Calu3 (cell line): Measurements from ENCODE around the gene FBXL7. TPM values are rescaled to one million over a fixed set of nuclear protein-coding genes. Genes with fewer than 3 reads are reported as not detected.

Experiments
- BruUV-seq: library from RNA; stranded (reverse); fragments of 400-500 nt; replicated peaks from 2 replicates; lab custom pipeline; 2021; lab: Mats Ljungman, UMichigan
- CTCF ChIA-PET: fragments of 300-600 bp; sonication (Branson Sonifier 250); formaldehyde crosslinking; loops from one replicate; lab custom pipeline; 2022; ENCODE audit warnings: antibody characterized with exemption; lab: Charles Lee
- DNase-seq: peaks from one replicate; pipeline ENCODE4 v3.0.0; 2022
- H3K27ac Mint-ChIP-seq: one replicate; pipeline ENCODE4 v1.8.0; 2022; ENCODE audit warnings: mixed read lengths; ENCODE audit not compliant: unreplicated experiment
- H3K27me3 Mint-ChIP-seq: one replicate; pipeline ENCODE4 v1.8.0; 2022; ENCODE audit warnings: mixed read lengths; ENCODE audit not compliant: unreplicated experiment
- H3K36me3 Mint-ChIP-seq: one replicate; pipeline ENCODE4 v1.8.0; 2022; ENCODE audit warnings: mild to moderate bottlenecking, moderate library complexity, mixed read lengths; ENCODE audit not compliant: insufficient read depth, unreplicated experiment
- H3K4me1 Mint-ChIP-seq: one replicate; pipeline ENCODE4 v1.8.0; 2022; ENCODE audit warnings: mild to moderate bottlenecking, low read depth, mixed read lengths; ENCODE audit not compliant: unreplicated experiment
- H3K4me3 Mint-ChIP-seq: one replicate; pipeline ENCODE4 v1.8.0; 2022; ENCODE audit warnings: mild to moderate bottlenecking, low read depth, moderate library complexity, mixed read lengths; ENCODE audit not compliant: unreplicated experiment
- H3K9me3 Mint-ChIP-seq: one replicate; pipeline ENCODE4 v1.8.0; 2022; ENCODE audit warnings: low read depth, mixed read lengths; ENCODE audit not compliant: unreplicated experiment
- intact Hi-C: fragments of 100-400 bp; cut with micrococcal nuclease; formaldehyde crosslinking; loops from one replicate; pipeline ENCODE4 v1.10.0; 2022; ENCODE audit not compliant: unreplicated experiment
- total RNA-seq: library from RNA; stranded (reverse); gene quantifications from 2 replicates; pipeline ENCODE4 v1.2.3, GENCODE V29; 2022
- TF ChIP-seq, protein P1 (sequence below): fragments of 200-600 bp; IDR thresholded peaks from one replicate; pipeline ENCODE4 v1.8.0; 2022; ENCODE audit warnings: antibody characterized with exemption; ENCODE audit not compliant: unreplicated experiment

FBXL7 gene
- total RNA-seq, 1 experiment from 2014 or later, result not detected

- H3K27me3 Mint-ChIP-seq, result no peaks in the 10 kb centered on the region
- H3K27ac Mint-ChIP-seq, result no peak overlapping the region
- no peaks in the 10 kb centered on the region for H3K4me1 Mint-ChIP-seq
- no peak overlapping the region for H3K4me3 Mint-ChIP-seq
- DNase-seq, result no peak
- CTCF ChIA-PET, result no interaction called here
- TF ChIP-seq, protein P1, sequence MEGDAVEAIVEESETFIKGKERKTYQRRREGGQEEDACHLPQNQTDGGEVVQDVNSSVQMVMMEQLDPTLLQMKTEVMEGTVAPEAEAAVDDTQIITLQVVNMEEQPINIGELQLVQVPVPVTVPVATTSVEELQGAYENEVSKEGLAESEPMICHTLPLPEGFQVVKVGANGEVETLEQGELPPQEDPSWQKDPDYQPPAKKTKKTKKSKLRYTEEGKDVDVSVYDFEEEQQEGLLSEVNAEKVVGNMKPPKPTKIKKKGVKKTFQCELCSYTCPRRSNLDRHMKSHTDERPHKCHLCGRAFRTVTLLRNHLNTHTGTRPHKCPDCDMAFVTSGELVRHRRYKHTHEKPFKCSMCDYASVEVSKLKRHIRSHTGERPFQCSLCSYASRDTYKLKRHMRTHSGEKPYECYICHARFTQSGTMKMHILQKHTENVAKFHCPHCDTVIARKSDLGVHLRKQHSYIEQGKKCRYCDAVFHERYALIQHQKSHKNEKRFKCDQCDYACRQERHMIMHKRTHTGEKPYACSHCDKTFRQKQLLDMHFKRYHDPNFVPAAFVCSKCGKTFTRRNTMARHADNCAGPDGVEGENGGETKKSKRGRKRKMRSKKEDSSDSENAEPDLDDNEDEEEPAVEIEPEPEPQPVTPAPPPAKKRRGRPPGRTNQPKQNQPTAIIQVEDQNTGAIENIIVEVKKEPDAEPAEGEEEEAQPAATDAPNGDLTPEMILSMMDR, result no peak
- H3K36me3 Mint-ChIP-seq, result no peaks in the 10 kb centered on the region
- H3K9me3 Mint-ChIP-seq, result peaks cover 11% of the 10 kb centered on the region
- intact Hi-C loops, result no loop called here
- no TSS peak for BruUV-seq
Measured at GRCh38 chr5:15936505-15937245, 436.7 kb downstream of the FBXL7 start.

GRCh38 chr5:15937708-15938107, 437.7 kb downstream of the FBXL7 start:
- no peak for DNase-seq
- Mint-ChIP-seq H3K27me3 (no peaks in the 10 kb centered on the region), H3K4me3 (no peak overlapping the region), H3K36me3 (no peaks in the 10 kb centered on the region), H3K9me3 (peaks cover 10% of the 10 kb centered on the region), H3K27ac (no peak overlapping the region), H3K4me1 (no peaks in the 10 kb centered on the region)
- intact Hi-C loops, result no loop called here
- TF ChIP-seq, protein P1, result no peak
- CTCF ChIA-PET, result no interaction called here
- BruUV-seq, result no TSS peak

GRCh38 chr5:15938186-15938585, 438.2 kb downstream of the FBXL7 start:
- Mint-ChIP-seq H3K27me3 (no peaks in the 10 kb centered on the region), H3K4me3 (no peak overlapping the region), H3K36me3 (no peaks in the 10 kb centered on the region), H3K9me3 (peaks cover 10% of the 10 kb centered on the region), H3K27ac (no peak overlapping the region), H3K4me1 (no peaks in the 10 kb centered on the region)
- BruUV-seq, result no TSS peak
- CTCF ChIA-PET, result no interaction called here
- intact Hi-C loops, result no loop called here
- no peak for DNase-seq
- TF ChIP-seq, protein P1, result no peak

DNA sequence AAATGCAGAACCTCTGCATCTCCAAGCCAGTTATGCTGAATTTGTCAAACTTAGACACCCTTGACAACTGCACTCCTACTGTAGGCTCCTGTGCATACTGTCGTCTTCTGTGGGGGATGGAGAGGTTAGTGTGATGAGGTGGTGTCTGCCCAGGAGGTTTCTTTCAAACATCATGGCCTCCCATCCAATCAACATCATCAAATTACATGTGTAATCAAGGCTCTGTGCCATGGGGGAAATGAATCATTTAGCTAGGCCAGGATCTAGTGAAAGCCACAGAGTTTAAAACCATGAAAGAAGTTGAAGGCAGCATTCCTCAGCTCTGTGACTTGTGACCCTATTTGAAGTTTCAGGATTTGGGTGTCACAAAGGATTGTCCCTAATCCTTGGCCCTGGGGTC, 439.0 kb downstream of the FBXL7 start:
- H3K27me3 Mint-ChIP-seq, result no peaks in the 10 kb centered on the region
- DNase-seq, result no peak
- CTCF ChIA-PET, result no interaction called here
- no peak overlapping the region for H3K27ac Mint-ChIP-seq
- no peaks in the 10 kb centered on the region for H3K4me1 Mint-ChIP-seq
- peaks cover 18% of the 10 kb centered on the region for H3K9me3 Mint-ChIP-seq
- no peak overlapping the region for H3K4me3 Mint-ChIP-seq
- no peaks in the 10 kb centered on the region for H3K36me3 Mint-ChIP-seq
- no TSS peak for BruUV-seq
- intact Hi-C loops, result no loop called here
- TF ChIP-seq, protein P1, result no peak
